Measurements from ENCODE around the gene ZBTB16.

DNA sequence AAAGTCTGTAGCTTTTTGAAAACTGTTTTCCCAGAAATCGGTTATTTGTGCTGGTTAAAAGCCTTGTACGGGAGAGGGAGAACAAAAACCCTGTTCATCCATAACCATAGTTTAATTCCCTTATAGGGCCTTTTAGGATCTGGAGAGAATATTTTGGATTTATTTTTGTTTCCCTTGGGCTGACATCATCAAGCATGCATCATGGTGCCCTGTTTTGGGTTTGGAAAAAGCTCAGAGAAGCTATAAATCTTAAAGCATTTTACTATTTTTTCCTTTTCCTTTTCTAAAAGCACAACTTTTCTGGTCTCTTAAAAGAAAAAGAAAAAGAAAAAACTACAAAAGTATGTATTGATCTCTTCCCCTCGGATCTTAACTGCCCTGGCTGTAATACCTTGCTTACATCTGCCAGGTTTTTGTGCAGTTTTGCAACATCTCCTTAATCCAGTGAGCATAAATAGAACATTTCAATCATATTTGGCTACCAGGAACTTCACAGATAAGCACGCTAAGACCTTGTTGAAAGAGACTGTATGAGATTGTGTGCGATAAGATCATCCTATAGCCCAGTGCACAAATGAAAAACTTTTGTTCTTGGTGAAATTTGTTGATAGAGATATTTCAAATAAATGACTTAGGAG is 88.0 kb downstream of the ZBTB16 start:
- TF ChIP-seq, protein P1, sequence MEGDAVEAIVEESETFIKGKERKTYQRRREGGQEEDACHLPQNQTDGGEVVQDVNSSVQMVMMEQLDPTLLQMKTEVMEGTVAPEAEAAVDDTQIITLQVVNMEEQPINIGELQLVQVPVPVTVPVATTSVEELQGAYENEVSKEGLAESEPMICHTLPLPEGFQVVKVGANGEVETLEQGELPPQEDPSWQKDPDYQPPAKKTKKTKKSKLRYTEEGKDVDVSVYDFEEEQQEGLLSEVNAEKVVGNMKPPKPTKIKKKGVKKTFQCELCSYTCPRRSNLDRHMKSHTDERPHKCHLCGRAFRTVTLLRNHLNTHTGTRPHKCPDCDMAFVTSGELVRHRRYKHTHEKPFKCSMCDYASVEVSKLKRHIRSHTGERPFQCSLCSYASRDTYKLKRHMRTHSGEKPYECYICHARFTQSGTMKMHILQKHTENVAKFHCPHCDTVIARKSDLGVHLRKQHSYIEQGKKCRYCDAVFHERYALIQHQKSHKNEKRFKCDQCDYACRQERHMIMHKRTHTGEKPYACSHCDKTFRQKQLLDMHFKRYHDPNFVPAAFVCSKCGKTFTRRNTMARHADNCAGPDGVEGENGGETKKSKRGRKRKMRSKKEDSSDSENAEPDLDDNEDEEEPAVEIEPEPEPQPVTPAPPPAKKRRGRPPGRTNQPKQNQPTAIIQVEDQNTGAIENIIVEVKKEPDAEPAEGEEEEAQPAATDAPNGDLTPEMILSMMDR (IDR thresholded peaks at IDR 0.05) = no peak
- no peak for TF ChIP-seq EZH2 (IDR thresholded peaks at IDR 0.05)
- no peak for TF ChIP-seq EZH2phosphoT487 (IDR thresholded peaks at IDR 0.05)

Measured in neural progenitor cell (in vitro differentiated cells).